HepG2 (cell line): ENCODE results near the gene FAF1. TPM values are rescaled to one million over a fixed set of nuclear protein-coding genes. Genes with fewer than 3 reads are reported as not detected.

Source experiments
- HMGA1 ChIP-seq: sonication (generic); formaldehyde crosslinking; conservative IDR thresholded peaks from 2 replicates; pipeline ENCODE4 v1.4.0; 2020; ENCODE audit warnings: missing genetic modification reagents
- TMF1 ChIP-seq: sonication (generic); formaldehyde crosslinking; IDR thresholded peaks from 2 replicates; pipeline ENCODE4 v1.8.1; 2022; ENCODE audit warnings: low read depth, missing genetic modification reagents
- ZNF619 ChIP-seq: sonication (generic); formaldehyde crosslinking; IDR thresholded peaks from 2 replicates; pipeline ENCODE4 v1.4.0; 2020; ENCODE audit warnings: mild to moderate bottlenecking, missing genetic modification reagents
- polyA plus RNA-seq, 8 experiments: library from polyadenylated mRNA; depleted of rRNA in 3 of 8; stranded (reverse) in 7 of 8; unstranded in 1 of 8; fragments of >200 nt; fragmentation: Illumina TruSeq in 4 of 8; extraction: Trizol in 4 of 8; gene quantifications; 2 replicates each; pipeline versions ENCODE4 v1.2.1 to v1.2.3, GENCODE V29; 2011 to 2016; ENCODE audit warnings: low read depth in 4 of 8, missing spikeins in 1 of 8, mixed read lengths in 1 of 8; ENCODE audit not compliant: insufficient read depth in 1 of 8
- total RNA-seq, 5 experiments: library from RNA; depleted of rRNA; stranded (reverse); fragments of >200 nt; fragmentation: Illumina TruSeq; extraction: Trizol; gene quantifications; 2 replicates each; pipeline ENCODE4 v1.2.3, GENCODE V29; 2016; ENCODE audit warnings: low read depth in 1 of 5
- TF ChIP-seq, protein P1 (sequence below): sonication (generic); formaldehyde crosslinking; IDR thresholded peaks from one replicate; pipeline ENCODE4 v1.5.1; 2020; ENCODE audit warnings: mild to moderate bottlenecking, missing genetic modification reagents; ENCODE audit errors: not compliant biosample characterization
- TF ChIP-seq, protein P2 (sequence below): sonication (generic); formaldehyde crosslinking; IDR thresholded peaks from 2 replicates; pipeline ENCODE4 v1.4.0; 2020; ENCODE audit warnings: mild to moderate bottlenecking, missing genetic modification reagents
- TF ChIP-seq, protein P3 (sequence below): sonication (generic); formaldehyde crosslinking; IDR thresholded peaks from 2 replicates; pipeline ENCODE4 v1.4.0; 2020; ENCODE audit warnings: missing genetic modification reagents, mild to moderate bottlenecking, borderline replicate concordance
- TF ChIP-seq, protein P4 (sequence below): sonication (generic); formaldehyde crosslinking; IDR thresholded peaks from 2 replicates; pipeline ENCODE4 v1.8.1; 2023; ENCODE audit warnings: mild to moderate bottlenecking, missing genetic modification reagents

Gene FAF1
- total and polyA plus RNA-seq, 2 of the 13 experiments (the other 11 are each of a cell fraction or from before 2014, with no cell fraction given): 19.4 to 63.3 TPM

DNA sequence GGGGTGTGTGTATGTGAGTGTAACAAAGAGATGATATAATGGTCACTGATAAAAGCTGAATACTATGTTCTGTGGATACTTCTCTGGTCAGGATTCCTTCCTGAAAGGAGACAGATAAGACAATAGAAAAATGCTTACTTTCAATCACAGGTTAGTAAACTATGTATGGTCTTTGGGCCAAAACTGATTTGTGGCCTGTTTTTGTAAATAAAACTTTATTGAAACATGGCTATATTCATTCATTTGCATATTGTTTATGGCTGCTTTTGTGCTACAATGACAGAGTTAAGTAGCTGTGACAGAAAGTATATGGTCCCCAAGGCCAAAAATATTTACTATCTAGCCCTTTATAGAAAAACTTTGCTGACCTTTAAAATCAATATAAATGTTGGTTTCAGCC is 454.6 kb downstream of the FAF1 start (continued):
- TF ChIP-seq, protein P1, sequence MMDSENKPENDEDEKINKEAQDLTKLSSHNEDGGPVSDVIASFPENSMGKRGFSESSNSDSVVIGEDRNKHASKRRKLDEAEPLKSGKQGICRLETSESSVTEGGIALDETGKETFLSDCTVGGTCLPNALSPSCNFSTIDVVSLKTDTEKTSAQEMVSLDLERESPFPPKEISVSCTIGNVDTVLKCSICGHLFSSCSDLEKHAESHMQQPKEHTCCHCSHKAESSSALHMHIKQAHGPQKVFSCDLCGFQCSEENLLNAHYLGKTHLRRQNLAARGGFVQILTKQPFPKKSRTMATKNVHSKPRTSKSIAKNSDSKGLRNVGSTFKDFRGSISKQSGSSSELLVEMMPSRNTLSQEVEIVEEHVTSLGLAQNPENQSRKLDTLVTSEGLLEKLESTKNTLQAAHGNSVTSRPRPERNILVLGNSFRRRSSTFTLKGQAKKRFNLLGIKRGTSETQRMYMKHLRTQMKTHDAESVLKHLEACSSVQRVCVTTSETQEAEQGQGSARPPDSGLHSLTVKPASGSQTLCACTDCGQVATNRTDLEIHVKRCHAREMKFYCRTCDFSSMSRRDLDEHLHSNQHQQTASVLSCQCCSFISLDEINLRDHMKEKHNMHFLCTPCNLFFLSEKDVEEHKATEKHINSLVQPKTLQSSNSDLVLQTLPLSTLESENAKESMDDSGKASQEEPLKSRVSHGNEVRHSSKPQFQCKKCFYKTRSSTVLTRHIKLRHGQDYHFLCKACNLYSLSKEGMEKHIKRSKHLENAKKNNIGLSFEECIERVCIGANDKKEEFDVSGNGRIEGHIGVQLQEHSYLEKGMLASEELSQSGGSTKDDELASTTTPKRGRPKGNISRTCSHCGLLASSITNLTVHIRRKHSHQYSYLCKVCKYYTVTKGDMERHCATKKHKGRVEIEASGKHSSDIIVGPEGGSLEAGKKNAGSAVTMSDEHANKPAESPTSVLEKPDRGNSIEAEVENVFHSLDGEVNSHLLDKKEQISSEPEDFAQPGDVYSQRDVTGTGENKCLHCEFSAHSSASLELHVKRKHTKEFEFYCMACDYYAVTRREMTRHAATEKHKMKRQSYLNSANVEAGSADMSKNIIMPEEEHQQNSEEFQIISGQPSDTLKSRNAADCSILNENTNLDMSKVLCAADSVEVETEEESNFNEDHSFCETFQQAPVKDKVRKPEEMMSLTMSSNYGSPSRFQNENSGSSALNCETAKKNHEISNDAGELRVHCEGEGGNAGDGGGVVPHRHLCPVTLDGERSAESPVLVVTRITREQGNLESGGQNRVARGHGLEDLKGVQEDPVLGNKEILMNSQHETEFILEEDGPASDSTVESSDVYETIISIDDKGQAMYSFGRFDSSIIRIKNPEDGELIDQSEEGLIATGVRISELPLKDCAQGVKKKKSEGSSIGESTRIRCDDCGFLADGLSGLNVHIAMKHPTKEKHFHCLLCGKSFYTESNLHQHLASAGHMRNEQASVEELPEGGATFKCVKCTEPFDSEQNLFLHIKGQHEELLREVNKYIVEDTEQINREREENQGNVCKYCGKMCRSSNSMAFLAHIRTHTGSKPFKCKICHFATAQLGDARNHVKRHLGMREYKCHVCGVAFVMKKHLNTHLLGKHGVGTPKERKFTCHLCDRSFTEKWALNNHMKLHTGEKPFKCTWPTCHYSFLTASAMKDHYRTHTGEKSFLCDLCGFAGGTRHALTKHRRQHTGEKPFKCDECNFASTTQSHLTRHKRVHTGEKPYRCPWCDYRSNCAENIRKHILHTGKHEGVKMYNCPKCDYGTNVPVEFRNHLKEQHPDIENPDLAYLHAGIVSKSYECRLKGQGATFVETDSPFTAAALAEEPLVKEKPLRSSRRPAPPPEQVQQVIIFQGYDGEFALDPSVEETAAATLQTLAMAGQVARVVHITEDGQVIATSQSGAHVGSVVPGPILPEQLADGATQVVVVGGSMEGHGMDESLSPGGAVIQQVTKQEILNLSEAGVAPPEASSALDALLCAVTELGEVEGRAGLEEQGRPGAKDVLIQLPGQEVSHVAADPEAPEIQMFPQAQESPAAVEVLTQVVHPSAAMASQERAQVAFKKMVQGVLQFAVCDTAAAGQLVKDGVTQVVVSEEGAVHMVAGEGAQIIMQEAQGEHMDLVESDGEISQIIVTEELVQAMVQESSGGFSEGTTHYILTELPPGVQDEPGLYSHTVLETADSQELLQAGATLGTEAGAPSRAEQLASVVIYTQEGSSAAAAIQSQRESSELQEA (CRISPR knock-in tag): no peak
- TF ChIP-seq ZNF619 (CRISPR knock-in tag) (no peak), TMF1 (CRISPR knock-in tag) (no peak), HMGA1 (no peak)
- TF ChIP-seq, protein P2, sequence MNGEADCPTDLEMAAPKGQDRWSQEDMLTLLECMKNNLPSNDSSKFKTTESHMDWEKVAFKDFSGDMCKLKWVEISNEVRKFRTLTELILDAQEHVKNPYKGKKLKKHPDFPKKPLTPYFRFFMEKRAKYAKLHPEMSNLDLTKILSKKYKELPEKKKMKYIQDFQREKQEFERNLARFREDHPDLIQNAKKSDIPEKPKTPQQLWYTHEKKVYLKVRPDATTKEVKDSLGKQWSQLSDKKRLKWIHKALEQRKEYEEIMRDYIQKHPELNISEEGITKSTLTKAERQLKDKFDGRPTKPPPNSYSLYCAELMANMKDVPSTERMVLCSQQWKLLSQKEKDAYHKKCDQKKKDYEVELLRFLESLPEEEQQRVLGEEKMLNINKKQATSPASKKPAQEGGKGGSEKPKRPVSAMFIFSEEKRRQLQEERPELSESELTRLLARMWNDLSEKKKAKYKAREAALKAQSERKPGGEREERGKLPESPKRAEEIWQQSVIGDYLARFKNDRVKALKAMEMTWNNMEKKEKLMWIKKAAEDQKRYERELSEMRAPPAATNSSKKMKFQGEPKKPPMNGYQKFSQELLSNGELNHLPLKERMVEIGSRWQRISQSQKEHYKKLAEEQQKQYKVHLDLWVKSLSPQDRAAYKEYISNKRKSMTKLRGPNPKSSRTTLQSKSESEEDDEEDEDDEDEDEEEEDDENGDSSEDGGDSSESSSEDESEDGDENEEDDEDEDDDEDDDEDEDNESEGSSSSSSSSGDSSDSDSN: no peak
- TF ChIP-seq, protein P3, sequence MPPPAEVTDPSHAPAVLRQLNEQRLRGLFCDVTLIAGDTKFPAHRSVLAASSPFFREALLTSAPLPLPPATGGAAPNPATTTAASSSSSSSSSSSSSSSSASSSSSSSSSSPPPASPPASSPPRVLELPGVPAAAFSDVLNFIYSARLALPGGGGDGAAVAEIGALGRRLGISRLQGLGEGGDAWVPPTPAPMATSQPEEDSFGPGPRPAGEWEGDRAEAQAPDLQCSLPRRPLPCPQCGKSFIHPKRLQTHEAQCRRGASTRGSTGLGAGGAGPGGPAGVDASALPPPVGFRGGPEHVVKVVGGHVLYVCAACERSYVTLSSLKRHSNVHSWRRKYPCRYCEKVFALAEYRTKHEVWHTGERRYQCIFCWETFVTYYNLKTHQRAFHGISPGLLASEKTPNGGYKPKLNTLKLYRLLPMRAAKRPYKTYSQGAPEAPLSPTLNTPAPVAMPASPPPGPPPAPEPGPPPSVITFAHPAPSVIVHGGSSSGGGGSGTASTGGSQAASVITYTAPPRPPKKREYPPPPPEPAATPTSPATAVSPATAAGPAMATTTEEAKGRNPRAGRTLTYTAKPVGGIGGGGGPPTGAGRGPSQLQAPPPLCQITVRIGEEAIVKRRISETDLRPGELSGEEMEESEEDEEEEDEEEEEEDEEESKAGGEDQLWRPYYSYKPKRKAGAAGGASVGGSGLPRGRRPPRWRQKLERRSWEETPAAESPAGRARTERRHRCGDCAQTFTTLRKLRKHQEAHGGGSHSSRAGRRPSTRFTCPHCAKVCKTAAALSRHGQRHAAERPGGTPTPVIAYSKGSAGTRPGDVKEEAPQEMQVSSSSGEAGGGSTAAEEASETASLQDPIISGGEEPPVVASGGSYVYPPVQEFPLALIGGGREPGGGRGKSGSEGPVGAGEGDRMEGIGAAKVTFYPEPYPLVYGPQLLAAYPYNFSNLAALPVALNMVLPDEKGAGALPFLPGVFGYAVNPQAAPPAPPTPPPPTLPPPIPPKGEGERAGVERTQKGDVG (CRISPR knock-in tag): no peak
- TF ChIP-seq, protein P4, sequence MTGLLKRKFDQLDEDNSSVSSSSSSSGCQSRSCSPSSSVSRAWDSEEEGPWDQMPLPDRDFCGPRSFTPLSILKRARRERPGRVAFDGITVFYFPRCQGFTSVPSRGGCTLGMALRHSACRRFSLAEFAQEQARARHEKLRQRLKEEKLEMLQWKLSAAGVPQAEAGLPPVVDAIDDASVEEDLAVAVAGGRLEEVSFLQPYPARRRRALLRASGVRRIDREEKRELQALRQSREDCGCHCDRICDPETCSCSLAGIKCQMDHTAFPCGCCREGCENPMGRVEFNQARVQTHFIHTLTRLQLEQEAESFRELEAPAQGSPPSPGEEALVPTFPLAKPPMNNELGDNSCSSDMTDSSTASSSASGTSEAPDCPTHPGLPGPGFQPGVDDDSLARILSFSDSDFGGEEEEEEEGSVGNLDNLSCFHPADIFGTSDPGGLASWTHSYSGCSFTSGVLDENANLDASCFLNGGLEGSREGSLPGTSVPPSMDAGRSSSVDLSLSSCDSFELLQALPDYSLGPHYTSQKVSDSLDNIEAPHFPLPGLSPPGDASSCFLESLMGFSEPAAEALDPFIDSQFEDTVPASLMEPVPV (CRISPR knock-in tag): no peak
